Lower lobe of right lung (tissue), 2 donors: ENCODE measurements around the gene LIPI. TPM values are rescaled to one million over a fixed set of nuclear protein-coding genes. Genes with fewer than 3 reads are reported as not detected.

Experiments
- ATAC-seq, 2 donors: fragments of 200-7000 bp; cut with Tn5 transposase; one replicate each; pipeline ENCODE4 v1.9.1; 2020 to 2022; ENCODE audit warnings: mild to moderate bottlenecking in 2 of 2, moderate library complexity in 2 of 2
- DNase-seq: peaks from one replicate; pipeline ENCODE4 v3.0.0-alpha.2; 2020
- H3K27ac ChIP-seq: fragments of 200-600 bp; one replicate; pipeline ENCODE4 v1.8.0; 2022
- H3K27me3 ChIP-seq: fragments of 200-600 bp; one replicate; pipeline ENCODE4 v1.8.0; 2022; ENCODE audit warnings: low read depth
- H3K36me3 ChIP-seq: fragments of 200-600 bp; one replicate; pipeline ENCODE4 v1.8.0; 2022; ENCODE audit warnings: mild to moderate bottlenecking
- H3K4me1 ChIP-seq: fragments of 200-600 bp; one replicate; pipeline ENCODE4 v1.8.0; 2022
- H3K4me3 ChIP-seq: fragments of 200-600 bp; one replicate; pipeline ENCODE4 v1.8.0; 2022; ENCODE audit warnings: mild to moderate bottlenecking
- H3K9me3 ChIP-seq: fragments of 200-600 bp; one replicate; pipeline ENCODE4 v1.8.0; 2022
- CTCF ChIP-seq: fragments of 200-600 bp; IDR thresholded peaks from one replicate; pipeline ENCODE4 v1.8.0; 2022; ENCODE audit warnings: antibody characterized with exemption, mild to moderate bottlenecking
- intact Hi-C: fragments of 100-400 bp; cut with DNase I; formaldehyde crosslinking; loops from one replicate; pipeline ENCODE4 v1.11.0; 2022
- total RNA-seq: library from RNA; stranded (reverse); fragmentation: NEBNext Ultra II Directional; extraction: Animal tissue kit (Norgen Biotek cat#: 25700); gene quantifications from one replicate; pipeline ENCODE4 v1.2.1, GENCODE V29; 2021
- donor health status: DM: no; HTN: yes; CAD: no; lungs with severe emphysema.

The LIPI gene
- total RNA-seq, 1 donor from 2014 or later, result not detected

GRCh38 chr21:14073615-14074014, 137.1 kb downstream of the LIPI start:
- no peak overlapping the region for H3K4me3 ChIP-seq
- no peak for TF ChIP-seq CTCF
- no peaks in the 10 kb centered on the region for H3K36me3 ChIP-seq
- intact Hi-C loops, result no loop called here
- H3K27ac ChIP-seq, result no peak overlapping the region
- H3K4me1 ChIP-seq, result no peaks in the 10 kb centered on the region
- ATAC-seq (no peak), DNase-seq (no peak)
- H3K27me3 ChIP-seq, result no peaks in the 10 kb centered on the region
- peaks cover 4% of the 10 kb centered on the region for H3K9me3 ChIP-seq

DNA sequence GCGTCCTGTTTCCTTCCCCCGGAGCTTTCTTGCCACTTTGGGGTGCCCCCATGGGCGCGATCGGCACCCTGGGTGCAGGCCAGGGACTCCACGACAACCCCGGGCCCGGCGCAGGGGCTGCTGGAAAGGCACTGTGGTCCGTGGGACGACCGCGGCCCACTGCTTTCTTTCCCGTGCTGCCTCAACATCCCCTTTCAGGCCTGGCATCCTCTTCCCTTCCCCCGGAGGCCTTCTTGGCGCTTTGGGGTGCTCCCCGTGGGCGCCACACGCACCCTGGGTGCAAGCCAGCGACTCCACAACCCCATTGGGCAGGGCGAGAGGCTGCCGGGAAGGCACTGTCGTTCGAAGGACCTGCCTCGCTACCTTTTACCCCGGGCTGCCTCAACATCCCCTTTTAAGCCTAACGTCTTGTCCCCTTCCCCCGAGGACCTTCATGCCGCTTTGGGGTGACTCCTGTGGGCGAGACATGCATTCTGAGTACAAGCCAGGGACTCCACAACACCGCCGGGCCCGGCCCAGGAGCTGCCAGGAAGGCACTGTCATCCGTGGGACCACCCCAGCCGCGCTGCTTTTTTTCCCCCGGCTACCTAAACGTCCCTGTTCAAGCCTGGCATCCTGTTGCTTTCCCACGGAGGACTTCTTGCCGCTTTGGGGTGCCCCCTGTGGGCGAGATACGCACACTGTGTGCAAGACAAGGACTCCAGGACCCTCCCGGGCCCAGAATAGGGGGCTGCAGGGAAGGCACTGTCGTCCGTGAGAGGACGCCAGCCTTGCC, 137.8 kb downstream of the LIPI start:
- intact Hi-C loops, result no loop called here
- ATAC-seq (no peak), DNase-seq (no peak)
- TF ChIP-seq CTCF, result no peak
- Histone ChIP-seq H3K4me3 (no peak overlapping the region), H3K27me3 (no peaks in the 10 kb centered on the region), H3K9me3 (peaks cover 4% of the 10 kb centered on the region), H3K27ac (no peak overlapping the region), H3K4me1 (no peaks in the 10 kb centered on the region), H3K36me3 (no peaks in the 10 kb centered on the region)

- DNase-seq, result no peak
Measured at GRCh38 chr21:14071902-14072734, 138.6 kb downstream of the LIPI start.

DNA sequence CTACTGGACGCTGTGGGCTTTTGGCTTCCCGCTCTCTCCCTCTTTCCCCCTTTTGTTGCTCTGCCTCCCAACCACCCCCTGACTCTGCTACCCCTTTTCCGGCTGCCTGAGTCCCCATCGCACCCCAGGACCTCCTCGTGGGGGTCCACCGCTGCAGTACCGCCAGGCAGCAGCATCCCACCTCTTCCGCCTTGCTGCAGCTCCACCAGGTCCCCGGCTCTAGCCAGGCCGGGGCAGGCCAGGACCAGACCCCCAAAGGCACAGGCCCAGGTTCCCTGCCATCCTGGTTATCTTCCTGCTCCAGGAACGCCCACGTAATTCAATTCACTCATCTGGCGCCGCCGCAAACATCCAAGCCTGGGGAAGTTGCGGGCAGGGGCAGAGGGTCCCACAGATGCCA, 139.8 kb downstream of the LIPI start:
- Histone ChIP-seq H3K27ac (no peak overlapping the region), H3K9me3 (no peaks in the 10 kb centered on the region), H3K36me3 (no peaks in the 10 kb centered on the region), H3K27me3 (no peaks in the 10 kb centered on the region), H3K4me3 (no peak overlapping the region), H3K4me1 (no peaks in the 10 kb centered on the region)
- no peak for ATAC-seq
- DNase-seq, result no peak
- intact Hi-C loops, result no loop called here
- TF ChIP-seq CTCF, result no peak

More at GRCh38 chr21:14071902-14072734, 138.6 kb downstream of the LIPI start:
- ATAC-seq, result peak in 1 of 2 donors; percentile 16
- no peaks in the 10 kb centered on the region for H3K27me3 ChIP-seq
- no peak for TF ChIP-seq CTCF
- H3K36me3 ChIP-seq, result no peaks in the 10 kb centered on the region
- no peaks in the 10 kb centered on the region for H3K9me3 ChIP-seq
- intact Hi-C loops, result no loop called here
- H3K4me3 ChIP-seq, result no peak overlapping the region
- H3K4me1 ChIP-seq, result no peaks in the 10 kb centered on the region
- no peak overlapping the region for H3K27ac ChIP-seq

GRCh38 chr21:14070049-14070893, 140.5 kb downstream of the LIPI start:
- no peak for DNase-seq
- Histone ChIP-seq H3K9me3 (no peaks in the 10 kb centered on the region), H3K4me1 (no peaks in the 10 kb centered on the region), H3K36me3 (no peaks in the 10 kb centered on the region), H3K27me3 (no peaks in the 10 kb centered on the region), H3K27ac (no peak overlapping the region), H3K4me3 (no peak overlapping the region)
- TF ChIP-seq CTCF, result no peak
- intact Hi-C loops, result no loop called here
- ATAC-seq, result peak; percentile 23 to 26
